ENCODE measurements around the gene MTF1.

The MTF1 gene

DNA sequence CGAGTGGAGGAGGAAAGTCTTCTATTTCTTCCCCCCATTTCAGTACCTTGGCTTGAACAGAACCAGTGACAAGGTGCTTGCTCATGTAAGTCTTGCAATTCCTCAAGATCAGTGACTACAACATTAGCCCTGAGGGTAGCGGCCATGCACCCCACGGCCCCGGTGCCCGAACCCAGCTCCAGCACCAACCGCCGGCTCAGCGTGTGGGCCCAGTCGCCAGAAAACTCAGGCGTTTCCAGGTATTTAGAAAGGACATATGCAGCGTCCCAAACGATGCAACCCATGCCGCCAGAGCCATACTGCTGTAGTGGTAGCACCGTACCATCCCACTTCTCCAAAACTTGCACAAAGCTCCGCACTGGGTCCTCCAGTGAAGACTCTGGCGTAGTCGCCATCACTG is 76.9 kb downstream of the MTF1 start:
- Histone ChIP-seq H3K9me3 (ENCODE audit: control insufficient read depth, insufficient read depth, low read depth, low read length) (no peaks in the 10 kb centered on the region), H3K4me3 (ENCODE audit: low read depth, low read length) (no peak overlapping the region), H3K4me1 (ENCODE audit: control insufficient read depth, insufficient read depth, low read length) (no peaks in the 10 kb centered on the region), H3K36me3 (ENCODE audit: control insufficient read depth in 2 of 2, insufficient read depth in 1 of 2, low read length in 2 of 2) (no peaks in the 10 kb centered on the region), H3K27ac (ENCODE audit: extremely low read depth, low read depth, low read length) (no peak overlapping the region)
- ChIA-PET CTCF (no interaction called here), POLR2A (interaction anchor here (0.7 to 1.3 kb wide), 2 partner anchors 12 to 65 kb away, joined by 3 to 4 read pairs; no protein-coding TSS in a partner anchor)
- TF ChIP-seq ZNF266 (tag by site-specific recombination; IDR thresholded peaks at IDR 0.05; ENCODE audit: low read depth), result no peak
- TF ChIP-seq ZNF629 (tag by site-specific recombination; IDR thresholded peaks at IDR 0.05), result no peak
- TF ChIP-seq SCRT1 (tag by site-specific recombination; IDR thresholded peaks at IDR 0.05; ENCODE audit: borderline replicate concordance), result no peak
- TF ChIP-seq, protein P1, sequence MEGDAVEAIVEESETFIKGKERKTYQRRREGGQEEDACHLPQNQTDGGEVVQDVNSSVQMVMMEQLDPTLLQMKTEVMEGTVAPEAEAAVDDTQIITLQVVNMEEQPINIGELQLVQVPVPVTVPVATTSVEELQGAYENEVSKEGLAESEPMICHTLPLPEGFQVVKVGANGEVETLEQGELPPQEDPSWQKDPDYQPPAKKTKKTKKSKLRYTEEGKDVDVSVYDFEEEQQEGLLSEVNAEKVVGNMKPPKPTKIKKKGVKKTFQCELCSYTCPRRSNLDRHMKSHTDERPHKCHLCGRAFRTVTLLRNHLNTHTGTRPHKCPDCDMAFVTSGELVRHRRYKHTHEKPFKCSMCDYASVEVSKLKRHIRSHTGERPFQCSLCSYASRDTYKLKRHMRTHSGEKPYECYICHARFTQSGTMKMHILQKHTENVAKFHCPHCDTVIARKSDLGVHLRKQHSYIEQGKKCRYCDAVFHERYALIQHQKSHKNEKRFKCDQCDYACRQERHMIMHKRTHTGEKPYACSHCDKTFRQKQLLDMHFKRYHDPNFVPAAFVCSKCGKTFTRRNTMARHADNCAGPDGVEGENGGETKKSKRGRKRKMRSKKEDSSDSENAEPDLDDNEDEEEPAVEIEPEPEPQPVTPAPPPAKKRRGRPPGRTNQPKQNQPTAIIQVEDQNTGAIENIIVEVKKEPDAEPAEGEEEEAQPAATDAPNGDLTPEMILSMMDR (tag by site-specific recombination; IDR thresholded peaks at IDR 0.05), result no peak
- TF ChIP-seq BCL11B (tag by site-specific recombination; IDR thresholded peaks at IDR 0.05; ENCODE audit: low read depth), result no peak
- no peak for TF ChIP-seq ZNF707 (tag by site-specific recombination; IDR thresholded peaks at IDR 0.05)
- TF ChIP-seq ZNF670 (tag by site-specific recombination; IDR thresholded peaks at IDR 0.05; ENCODE audit: low read depth), result no peak
- no peak for TF ChIP-seq ZNF350 (tag by site-specific recombination; IDR thresholded peaks at IDR 0.05)

DNA sequence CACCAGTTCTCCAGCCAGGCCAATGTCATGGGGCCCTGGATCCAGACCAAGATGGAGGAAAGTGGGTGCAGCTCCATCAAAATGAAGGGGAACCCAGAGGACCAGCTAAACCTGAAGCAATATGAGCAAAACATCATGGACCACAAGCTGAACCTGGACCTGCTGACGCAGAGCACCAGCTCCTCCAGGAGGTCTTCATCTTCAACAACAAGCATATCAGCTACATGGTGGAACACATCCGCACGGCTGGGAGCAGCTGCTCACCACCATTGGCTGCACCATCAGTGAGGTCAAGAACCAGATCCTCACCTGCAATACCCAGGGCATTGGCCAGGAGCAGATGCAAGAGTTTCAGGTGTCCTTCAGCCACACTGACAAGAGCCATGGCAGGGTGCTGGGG is 80.7 kb downstream of the MTF1 start:
- Histone ChIP-seq H3K9me3 (ENCODE audit: control insufficient read depth, insufficient read depth, low read depth, low read length) (no peaks in the 10 kb centered on the region), H3K27ac (ENCODE audit: extremely low read depth, low read depth, low read length) (no peak overlapping the region), H3K36me3 (ENCODE audit: control insufficient read depth in 2 of 2, insufficient read depth in 1 of 2, low read length in 2 of 2) (no peaks in the 10 kb centered on the region), H3K4me1 (ENCODE audit: control insufficient read depth, insufficient read depth, low read length) (no peaks in the 10 kb centered on the region), H3K4me3 (ENCODE audit: low read depth, low read length) (no peak overlapping the region)
- ChIA-PET CTCF (no interaction called here), POLR2A (no interaction called here)
- TF ChIP-seq ZNF146 (tag by site-specific recombination; IDR thresholded peaks at IDR 0.05), result no peak
- TF ChIP-seq, protein P2, sequence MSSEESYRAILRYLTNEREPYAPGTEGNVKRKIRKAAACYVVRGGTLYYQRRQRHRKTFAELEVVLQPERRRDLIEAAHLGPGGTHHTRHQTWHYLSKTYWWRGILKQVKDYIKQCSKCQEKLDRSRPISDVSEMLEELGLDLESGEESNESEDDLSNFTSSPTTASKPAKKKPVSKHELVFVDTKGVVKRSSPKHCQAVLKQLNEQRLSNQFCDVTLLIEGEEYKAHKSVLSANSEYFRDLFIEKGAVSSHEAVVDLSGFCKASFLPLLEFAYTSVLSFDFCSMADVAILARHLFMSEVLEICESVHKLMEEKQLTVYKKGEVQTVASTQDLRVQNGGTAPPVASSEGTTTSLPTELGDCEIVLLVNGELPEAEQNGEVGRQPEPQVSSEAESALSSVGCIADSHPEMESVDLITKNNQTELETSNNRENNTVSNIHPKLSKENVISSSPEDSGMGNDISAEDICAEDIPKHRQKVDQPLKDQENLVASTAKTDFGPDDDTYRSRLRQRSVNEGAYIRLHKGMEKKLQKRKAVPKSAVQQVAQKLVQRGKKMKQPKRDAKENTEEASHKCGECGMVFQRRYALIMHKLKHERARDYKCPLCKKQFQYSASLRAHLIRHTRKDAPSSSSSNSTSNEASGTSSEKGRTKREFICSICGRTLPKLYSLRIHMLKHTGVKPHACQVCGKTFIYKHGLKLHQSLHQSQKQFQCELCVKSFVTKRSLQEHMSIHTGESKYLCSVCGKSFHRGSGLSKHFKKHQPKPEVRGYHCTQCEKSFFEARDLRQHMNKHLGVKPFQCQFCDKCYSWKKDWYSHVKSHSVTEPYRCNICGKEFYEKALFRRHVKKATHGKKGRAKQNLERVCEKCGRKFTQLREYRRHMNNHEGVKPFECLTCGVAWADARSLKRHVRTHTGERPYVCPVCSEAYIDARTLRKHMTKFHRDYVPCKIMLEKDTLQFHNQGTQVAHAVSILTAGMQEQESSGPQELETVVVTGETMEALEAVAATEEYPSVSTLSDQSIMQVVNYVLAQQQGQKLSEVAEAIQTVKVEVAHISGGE (tag by site-specific recombination; conservative IDR thresholded peaks at IDR 0.05; ENCODE audit: low read depth), result no peak

DNA sequence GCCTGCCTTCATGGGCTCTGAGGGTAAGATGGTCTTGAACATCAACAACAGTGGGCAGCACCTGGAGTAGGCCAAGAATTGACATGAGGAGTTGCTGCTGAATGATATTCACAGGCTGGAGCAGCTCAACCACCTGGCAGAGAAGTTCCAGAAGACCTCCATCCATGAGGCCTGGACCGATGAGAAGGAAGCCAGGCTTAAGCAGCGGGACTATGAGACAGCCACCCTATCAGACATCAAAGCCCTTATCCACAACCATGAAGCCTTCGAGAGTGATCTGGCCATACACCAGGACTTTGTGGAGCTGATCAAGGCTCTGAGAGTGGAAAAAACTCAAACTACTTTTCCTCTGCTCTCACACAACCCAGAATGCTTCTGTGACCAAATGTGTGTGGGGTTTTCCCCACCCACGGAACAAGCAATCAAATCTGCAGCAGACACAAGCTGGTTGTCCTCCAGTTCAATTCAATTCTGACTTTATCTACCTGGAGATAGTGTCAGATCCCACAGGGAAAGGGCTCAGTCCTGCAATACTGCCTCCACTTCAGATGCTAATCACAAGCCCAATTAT is 82.4 kb downstream of the MTF1 start:
- H3K36me3 ChIP-seq (ENCODE audit: control insufficient read depth in 2 of 2, insufficient read depth in 1 of 2, low read length in 2 of 2), result no peaks in the 10 kb centered on the region
- no peaks in the 10 kb centered on the region for H3K9me3 ChIP-seq (ENCODE audit: control insufficient read depth, insufficient read depth, low read depth, low read length)
- POLR2A ChIA-PET, result no interaction called here
- TF ChIP-seq, protein P3, sequence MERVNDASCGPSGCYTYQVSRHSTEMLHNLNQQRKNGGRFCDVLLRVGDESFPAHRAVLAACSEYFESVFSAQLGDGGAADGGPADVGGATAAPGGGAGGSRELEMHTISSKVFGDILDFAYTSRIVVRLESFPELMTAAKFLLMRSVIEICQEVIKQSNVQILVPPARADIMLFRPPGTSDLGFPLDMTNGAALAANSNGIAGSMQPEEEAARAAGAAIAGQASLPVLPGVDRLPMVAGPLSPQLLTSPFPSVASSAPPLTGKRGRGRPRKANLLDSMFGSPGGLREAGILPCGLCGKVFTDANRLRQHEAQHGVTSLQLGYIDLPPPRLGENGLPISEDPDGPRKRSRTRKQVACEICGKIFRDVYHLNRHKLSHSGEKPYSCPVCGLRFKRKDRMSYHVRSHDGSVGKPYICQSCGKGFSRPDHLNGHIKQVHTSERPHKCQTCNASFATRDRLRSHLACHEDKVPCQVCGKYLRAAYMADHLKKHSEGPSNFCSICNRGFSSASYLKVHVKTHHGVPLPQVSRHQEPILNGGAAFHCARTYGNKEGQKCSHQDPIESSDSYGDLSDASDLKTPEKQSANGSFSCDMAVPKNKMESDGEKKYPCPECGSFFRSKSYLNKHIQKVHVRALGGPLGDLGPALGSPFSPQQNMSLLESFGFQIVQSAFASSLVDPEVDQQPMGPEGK (tag by site-specific recombination; IDR thresholded peaks at IDR 0.05), result no peak
- TF ChIP-seq EGR2 (tag by site-specific recombination; IDR thresholded peaks at IDR 0.05; ENCODE audit: low read depth), result peak; percentile 57; the same call in 1 of the 2 replicates
- TF ChIP-seq, protein P4, sequence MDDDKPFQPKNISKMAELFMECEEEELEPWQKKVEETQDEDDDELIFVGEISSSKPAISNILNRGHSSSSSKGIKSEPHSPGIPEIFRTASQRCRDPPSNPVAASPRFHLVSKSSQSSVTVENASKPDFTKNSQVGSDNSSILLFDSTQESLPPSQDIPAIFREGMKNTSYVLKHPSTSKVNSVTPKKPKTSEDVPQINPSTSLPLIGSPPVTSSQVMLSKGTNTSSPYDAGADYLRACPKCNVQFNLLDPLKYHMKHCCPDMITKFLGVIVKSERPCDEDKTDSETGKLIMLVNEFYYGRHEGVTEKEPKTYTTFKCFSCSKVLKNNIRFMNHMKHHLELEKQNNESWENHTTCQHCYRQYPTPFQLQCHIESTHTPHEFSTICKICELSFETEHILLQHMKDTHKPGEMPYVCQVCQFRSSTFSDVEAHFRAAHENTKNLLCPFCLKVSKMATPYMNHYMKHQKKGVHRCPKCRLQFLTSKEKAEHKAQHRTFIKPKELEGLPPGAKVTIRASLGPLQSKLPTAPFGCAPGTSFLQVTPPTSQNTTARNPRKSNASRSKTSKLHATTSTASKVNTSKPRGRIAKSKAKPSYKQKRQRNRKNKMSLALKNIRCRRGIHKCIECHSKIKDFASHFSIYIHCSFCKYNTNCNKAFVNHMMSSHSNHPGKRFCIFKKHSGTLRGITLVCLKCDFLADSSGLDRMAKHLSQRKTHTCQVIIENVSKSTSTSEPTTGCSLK (tag by site-specific recombination; IDR thresholded peaks at IDR 0.05), result no peak
- no peak for TF ChIP-seq ZNF837 (tag by site-specific recombination; IDR thresholded peaks at IDR 0.05)
- TF ChIP-seq ZFHX2 (tag by site-specific recombination; conservative IDR thresholded peaks at IDR 0.05), result peak; percentile 49
- H3K27ac ChIP-seq (ENCODE audit: extremely low read depth, low read depth, low read length), result no peak overlapping the region
- CTCF ChIA-PET, result interaction anchor here (0.6 kb wide), 1 partner anchor 11 kb away, joined by 4 read pairs; no protein-coding TSS in a partner anchor
- H3K4me3 ChIP-seq (ENCODE audit: low read depth, low read length), result no peak overlapping the region
- no peaks in the 10 kb centered on the region for H3K4me1 ChIP-seq (ENCODE audit: control insufficient read depth, insufficient read depth, low read length)
